PFSK-1 (cell line): ENCODE data around the gene MCTP1.

ENCODE experiments used
- FOXP2 ChIP-seq: optimal IDR thresholded peaks from 2 replicates; pipeline ENCODE3; 2011; ENCODE audit warnings: borderline replicate concordance, control low read depth, inconsistent platforms; ENCODE audit not compliant: insufficient read depth; ENCODE audit errors: extremely low read length, extremely low read depth
- POLR2AphosphoS5 ChIP-seq: IDR thresholded peaks from 2 replicates; pipeline ENCODE4 v1.6.1; 2012; ENCODE audit warnings: low read depth, mild to moderate bottlenecking, control low read depth, low read length, moderate library complexity
- TAF1 ChIP-seq: IDR thresholded peaks from 2 replicates; pipeline ENCODE4 v1.6.1; 2012; ENCODE audit warnings: low read length, control low read depth, borderline replicate concordance; ENCODE audit not compliant: insufficient read depth

GRCh38 chr5:94778299-94778698, 506.6 kb downstream of the MCTP1 start:
- TF ChIP-seq POLR2AphosphoS5 (no peak), TAF1 (no peak), FOXP2 (no peak)
